ENCODE data around the gene DNAAF5. TPM values are rescaled to one million over a fixed set of nuclear protein-coding genes. Genes with fewer than 3 reads are reported as not detected.
A peak's percentile ranks its signal among the peaks of the same experiment; 100 is the strongest.
"Not testable (repeated sequence)": the region's sequence is repeated elsewhere in the genome, so short reads cannot be mapped to it uniquely, and the experiment has no call there.

Gene DNAAF5
- total RNA-seq, 2 donors from 2014 or later: 19.5 to 53.4 TPM

DNA sequence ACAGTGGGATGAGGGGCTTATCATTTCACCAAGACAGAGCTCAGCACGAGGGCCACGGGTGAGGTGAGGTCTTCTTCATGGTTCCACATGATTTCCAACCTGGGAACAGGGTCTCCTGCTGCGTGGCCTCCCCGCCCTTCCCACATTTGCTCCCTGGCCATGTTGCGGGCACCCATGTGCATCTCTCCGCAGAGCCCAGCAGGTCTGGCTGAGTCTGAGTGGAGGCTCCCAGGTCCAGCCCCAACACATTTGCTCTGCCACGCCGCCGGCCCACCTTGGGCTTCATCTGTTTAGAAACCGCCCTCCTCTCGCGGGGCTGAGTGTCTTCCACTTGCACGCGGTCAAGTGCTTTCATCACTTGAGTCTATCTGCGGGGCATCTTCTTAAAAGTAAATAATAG is 15.4 kb downstream of the DNAAF5 start:
- DNase-seq (ENCODE audit: low spot score) (no peak), ATAC-seq (no peak)
- Mint-ChIP-seq H3K36me3 (peaks cover 5% of the 10 kb centered on the region), H3K9me3 (no peaks in the 10 kb centered on the region), H3K4me3 (no peak overlapping the region), H3K4me1 (ENCODE audit: low read depth in 2 of 2) (peaks cover 0 to 3% of the 10 kb centered on the region in 2 donors), H3K27me3 (no peaks in the 10 kb centered on the region), H3K27ac (no peak overlapping the region)

DNA sequence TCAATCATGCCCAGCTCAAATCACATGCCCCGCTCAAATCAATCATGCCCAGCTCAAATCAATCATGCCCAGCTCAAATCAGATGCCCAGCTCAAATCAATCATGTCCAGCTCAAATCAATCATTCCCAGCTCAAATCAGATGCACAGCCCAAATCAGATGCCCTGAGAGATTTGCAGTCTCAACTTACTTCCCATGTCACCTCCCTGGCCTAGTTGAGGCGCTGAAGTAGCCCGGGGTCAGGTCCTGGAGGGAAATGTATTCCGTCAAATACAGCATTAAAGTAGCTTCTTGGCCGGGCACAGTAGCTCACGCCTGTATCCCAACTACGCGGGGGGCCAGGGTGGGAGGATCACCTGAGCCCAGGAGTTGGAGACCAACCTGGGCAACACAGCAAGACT is 16.3 kb downstream of the DNAAF5 start:
- no peak overlapping the region for H3K27ac Mint-ChIP-seq
- no peak for DNase-seq (ENCODE audit: low spot score)
- no peaks in the 10 kb centered on the region for H3K9me3 Mint-ChIP-seq
- ATAC-seq: no peak
- no peak overlapping the region for H3K4me3 Mint-ChIP-seq
- peaks cover 5% of the 10 kb centered on the region for H3K36me3 Mint-ChIP-seq
- no peaks in the 10 kb centered on the region for H3K27me3 Mint-ChIP-seq
- peaks cover 0 to 6% of the 10 kb centered on the region in 2 donors for H3K4me1 Mint-ChIP-seq (ENCODE audit: low read depth in 2 of 2)

GRCh38 chr7:743341-744127 is 17.0 kb downstream of the DNAAF5 start:
- ATAC-seq, H3K36me3 Mint-ChIP-seq, H3K27ac Mint-ChIP-seq: not testable (repeated sequence)

DNA sequence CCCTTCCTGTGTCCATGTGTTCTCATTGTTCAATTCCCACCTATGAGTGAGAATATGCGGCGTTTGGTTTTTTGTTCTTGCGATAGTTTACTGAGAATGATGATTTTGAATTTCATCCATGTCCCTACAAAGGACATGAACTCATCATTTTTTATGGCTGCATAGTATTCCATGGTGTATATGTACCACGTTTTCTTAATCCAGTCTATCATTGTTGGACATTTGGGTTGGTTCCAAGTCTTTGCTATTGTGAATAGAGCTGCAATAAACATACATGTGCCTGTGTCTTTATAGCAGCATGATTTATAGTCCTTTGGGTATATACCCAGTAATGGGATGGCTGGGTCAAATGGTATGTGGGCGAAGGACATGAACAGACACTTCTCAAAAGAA is 17.6 kb downstream of the DNAAF5 start:
- H3K4me3 Mint-ChIP-seq, H3K9me3 Mint-ChIP-seq: not testable (repeated sequence)

More at GRCh38 chr7:743341-744127, 17.0 kb downstream of the DNAAF5 start:
- H3K9me3 Mint-ChIP-seq; H3K4me3 Mint-ChIP-seq; H3K4me1 Mint-ChIP-seq (ENCODE audit: low read depth in 2 of 2); H3K27me3 Mint-ChIP-seq; DNase-seq (ENCODE audit: low spot score): not testable (repeated sequence)

GRCh38 chr7:744854-745430 is 18.4 kb downstream of the DNAAF5 start:
- H3K27ac Mint-ChIP-seq: no peak overlapping the region
- peaks cover 0 to 6% of the 10 kb centered on the region in 2 donors for H3K4me1 Mint-ChIP-seq (ENCODE audit: low read depth in 2 of 2)
- ATAC-seq (no peak), DNase-seq (ENCODE audit: low spot score) (no peak)
- H3K4me3 Mint-ChIP-seq: no peak overlapping the region
- peaks cover 5% of the 10 kb centered on the region for H3K36me3 Mint-ChIP-seq
- H3K9me3 Mint-ChIP-seq: no peaks in the 10 kb centered on the region
- no peaks in the 10 kb centered on the region for H3K27me3 Mint-ChIP-seq

More for the DNA sequence above, 17.6 kb downstream of the DNAAF5 start:
- not testable (repeated sequence) for ATAC-seq; H3K27me3 Mint-ChIP-seq; H3K4me1 Mint-ChIP-seq (ENCODE audit: low read depth in 2 of 2); DNase-seq (ENCODE audit: low spot score); H3K36me3 Mint-ChIP-seq; H3K27ac Mint-ChIP-seq

DNA sequence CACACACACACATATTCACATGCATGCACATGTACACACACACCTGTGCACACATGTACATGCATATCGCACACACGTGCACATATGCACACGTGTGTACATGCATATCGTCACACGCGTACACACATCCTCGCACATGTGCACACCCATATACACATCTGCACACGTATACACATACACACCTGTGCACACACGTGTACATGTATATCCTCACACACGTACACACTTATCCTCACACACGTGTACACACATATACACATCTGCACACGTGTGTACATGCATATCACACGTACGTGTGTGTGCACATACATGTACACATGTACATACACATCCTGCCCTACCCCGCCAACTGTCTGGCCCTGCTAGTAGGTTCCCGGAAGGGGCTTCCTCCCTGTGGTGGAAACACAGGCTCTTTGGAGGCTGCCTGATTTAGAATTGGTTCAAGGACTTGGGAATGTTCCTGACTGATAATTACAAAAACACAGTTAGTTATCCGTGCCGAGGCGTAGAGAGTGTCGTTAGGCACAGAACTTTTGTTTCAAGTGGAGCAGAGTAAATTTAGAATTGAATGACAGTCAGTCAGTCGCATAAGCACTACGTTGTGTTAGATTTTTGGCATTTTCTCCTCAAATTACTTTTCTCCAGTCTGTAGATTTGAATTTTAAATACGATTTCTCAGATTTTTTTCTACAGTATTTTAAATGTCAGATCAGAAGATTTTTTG is 19.1 kb downstream of the DNAAF5 start:
- peaks cover 0 to 6% of the 10 kb centered on the region in 2 donors for H3K4me1 Mint-ChIP-seq (ENCODE audit: low read depth in 2 of 2)
- DNase-seq (ENCODE audit: low spot score) (no peak), ATAC-seq (no peak)
- no peaks in the 10 kb centered on the region for H3K9me3 Mint-ChIP-seq
- H3K27me3 Mint-ChIP-seq: no peaks in the 10 kb centered on the region
- no peak overlapping the region for H3K4me3 Mint-ChIP-seq
- H3K36me3 Mint-ChIP-seq: peaks cover 5% of the 10 kb centered on the region
- no peak overlapping the region for H3K27ac Mint-ChIP-seq

- Mint-ChIP-seq H3K4me3 (no peak overlapping the region), H3K27ac (no peak overlapping the region), H3K9me3 (no peaks in the 10 kb centered on the region), H3K4me1 (ENCODE audit: low read depth in 2 of 2) (peaks cover 0 to 3% of the 10 kb centered on the region in 2 donors), H3K27me3 (no peaks in the 10 kb centered on the region), H3K36me3 (peaks cover 5% of the 10 kb centered on the region)
- DNase-seq (ENCODE audit: low spot score) (no peak), ATAC-seq (peak in 1 of 2 donors; percentile 38)
Measured at GRCh38 chr7:746155-747061, 19.9 kb downstream of the DNAAF5 start.

GRCh38 chr7:747186-747585 is 20.7 kb downstream of the DNAAF5 start:
- Mint-ChIP-seq H3K4me3 (no peak overlapping the region), H3K9me3 (no peaks in the 10 kb centered on the region), H3K4me1 (ENCODE audit: low read depth in 2 of 2) (peaks cover 0 to 3% of the 10 kb centered on the region in 2 donors), H3K36me3 (peaks cover 5% of the 10 kb centered on the region), H3K27me3 (no peaks in the 10 kb centered on the region), H3K27ac (no peak overlapping the region)
- DNase-seq (ENCODE audit: low spot score): no peak
- ATAC-seq: no peak

DNA sequence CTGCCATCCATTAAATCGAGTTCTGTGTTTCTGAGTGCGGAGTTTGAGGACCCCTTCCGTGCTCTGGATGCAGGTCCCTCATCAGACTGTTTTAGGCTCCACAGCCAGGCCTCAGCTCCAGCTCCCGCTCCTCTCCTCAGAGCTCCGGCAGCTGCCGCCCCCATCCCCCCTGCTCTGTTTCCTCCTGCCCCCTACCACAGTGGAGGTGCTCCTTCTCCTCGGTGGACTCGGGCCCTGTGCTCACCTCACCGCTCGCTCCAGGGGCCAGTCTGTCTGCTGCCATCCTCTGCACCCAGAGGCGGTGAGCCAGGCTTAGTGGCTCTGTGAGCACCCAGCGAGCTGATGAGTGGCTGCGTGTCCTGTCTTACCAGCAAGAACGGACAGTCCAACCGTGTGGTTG is 21.9 kb downstream of the DNAAF5 start:
- Mint-ChIP-seq H3K27me3 (no peaks in the 10 kb centered on the region), H3K4me1 (ENCODE audit: low read depth in 2 of 2) (peaks cover 0 to 3% of the 10 kb centered on the region in 2 donors), H3K9me3 (no peaks in the 10 kb centered on the region), H3K4me3 (no peak overlapping the region), H3K36me3 (no peaks in the 10 kb centered on the region), H3K27ac (no peak overlapping the region)
- DNase-seq (ENCODE audit: low spot score): no peak
- ATAC-seq: no peak

DNA sequence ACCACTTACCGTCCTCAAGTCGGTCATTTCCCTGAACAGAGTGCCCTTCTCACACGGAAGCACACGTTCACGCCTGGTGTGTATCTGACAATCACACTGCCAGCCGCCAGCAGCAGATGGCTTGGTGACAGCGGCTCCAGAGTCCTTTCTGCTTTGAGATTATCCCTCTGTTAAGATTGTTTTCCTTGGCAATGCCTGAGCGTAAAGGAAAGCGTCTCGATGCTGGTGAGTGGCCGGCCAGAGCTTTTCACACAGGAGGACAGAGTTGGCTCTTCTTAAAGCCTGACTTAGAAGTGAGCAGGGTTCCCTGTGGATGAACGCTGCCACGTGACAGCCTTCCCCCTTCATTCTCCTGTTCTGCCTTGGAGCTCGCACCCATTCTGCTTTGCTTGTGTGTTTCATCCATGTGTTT is 22.6 kb downstream of the DNAAF5 start:
- H3K27me3 Mint-ChIP-seq: no peaks in the 10 kb centered on the region
- H3K27ac Mint-ChIP-seq: no peak overlapping the region
- peaks cover 0 to 3% of the 10 kb centered on the region in 2 donors for H3K4me1 Mint-ChIP-seq (ENCODE audit: low read depth in 2 of 2)
- no peaks in the 10 kb centered on the region for H3K36me3 Mint-ChIP-seq
- H3K9me3 Mint-ChIP-seq: no peaks in the 10 kb centered on the region
- H3K4me3 Mint-ChIP-seq: no peak overlapping the region
- no peak for ATAC-seq
- DNase-seq (ENCODE audit: low spot score): no peak

DNA sequence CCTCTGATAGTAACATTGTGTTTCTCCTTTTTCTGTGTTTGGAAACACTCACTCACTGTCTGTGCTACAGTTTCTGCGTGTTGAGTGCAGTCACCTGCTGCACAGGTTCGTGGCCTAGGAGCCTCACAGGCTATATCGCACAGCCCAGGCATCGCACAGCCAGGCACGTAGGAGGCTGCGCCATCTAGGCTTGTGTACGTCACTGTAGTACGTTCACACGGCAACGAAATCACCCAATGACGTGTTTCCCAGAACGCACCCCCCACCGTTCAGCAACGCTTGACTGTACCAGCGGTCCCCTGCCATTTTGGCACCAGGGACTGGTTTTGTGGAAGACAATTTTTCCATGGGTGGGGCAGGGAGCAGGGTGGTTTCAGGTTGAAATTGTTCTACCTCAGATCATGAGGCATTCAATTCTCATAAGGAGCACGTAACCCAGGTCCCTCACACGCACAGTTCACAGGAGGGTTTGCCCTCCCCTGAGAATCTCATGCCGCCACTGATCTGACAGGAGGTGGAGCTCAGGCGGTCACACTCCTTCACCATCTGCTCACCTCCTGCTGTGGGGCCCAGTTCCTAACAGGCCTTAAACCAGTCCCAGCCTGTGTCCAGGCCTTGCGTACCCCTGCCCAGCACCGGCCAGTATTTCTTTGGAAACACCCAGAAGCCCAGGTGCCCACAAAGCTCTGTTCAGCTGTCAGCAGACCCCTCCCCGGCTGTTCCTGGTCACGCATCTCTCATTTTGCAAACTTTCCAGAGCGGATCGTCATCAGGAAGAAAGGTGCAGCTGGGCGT is 23.8 kb downstream of the DNAAF5 start:
- Mint-ChIP-seq H3K4me1 (ENCODE audit: low read depth in 2 of 2) (peaks cover 0 to 3% of the 10 kb centered on the region in 2 donors), H3K4me3 (no peak overlapping the region), H3K27ac (no peak overlapping the region), H3K27me3 (no peaks in the 10 kb centered on the region), H3K9me3 (no peaks in the 10 kb centered on the region), H3K36me3 (no peaks in the 10 kb centered on the region)
- ATAC-seq (no peak), DNase-seq (ENCODE audit: low spot score) (no peak)

DNA sequence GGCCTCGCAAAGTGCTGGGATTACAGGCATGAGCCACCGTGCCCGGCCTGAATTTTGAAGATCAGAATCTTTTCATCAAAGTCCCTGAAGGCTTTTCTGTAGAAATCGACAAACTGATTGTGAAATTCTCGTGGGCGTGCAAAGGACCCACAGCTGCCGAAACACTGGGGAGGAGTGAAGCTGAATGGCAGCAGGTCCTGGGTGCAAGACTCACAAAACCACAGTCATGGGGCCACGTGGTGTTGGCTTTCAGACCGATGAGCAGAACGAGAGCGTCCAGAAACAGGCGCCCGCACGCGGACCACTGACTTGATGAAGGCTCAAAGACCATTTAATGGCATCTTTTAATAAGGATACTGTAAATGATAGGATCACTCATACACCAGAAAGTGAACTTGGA is 25.3 kb downstream of the DNAAF5 start:
- H3K27ac Mint-ChIP-seq: no peak overlapping the region
- no peaks in the 10 kb centered on the region for H3K27me3 Mint-ChIP-seq
- ATAC-seq (no peak), DNase-seq (ENCODE audit: low spot score) (no peak)
- H3K9me3 Mint-ChIP-seq: no peaks in the 10 kb centered on the region
- H3K4me1 Mint-ChIP-seq (ENCODE audit: low read depth in 2 of 2): peaks cover 0 to 3% of the 10 kb centered on the region in 2 donors
- H3K4me3 Mint-ChIP-seq: no peak overlapping the region
- no peaks in the 10 kb centered on the region for H3K36me3 Mint-ChIP-seq

GRCh38 chr7:752256-752655 is 25.8 kb downstream of the DNAAF5 start:
- not testable (repeated sequence) for H3K9me3 Mint-ChIP-seq; H3K4me1 Mint-ChIP-seq (ENCODE audit: low read depth in 2 of 2); H3K4me3 Mint-ChIP-seq; ATAC-seq; DNase-seq (ENCODE audit: low spot score); H3K27me3 Mint-ChIP-seq; H3K36me3 Mint-ChIP-seq; H3K27ac Mint-ChIP-seq
